Ovary (tissue), 3 donors: ENCODE results near the gene PCDH20.

ENCODE experiments used
- CTCF ChIP-seq, 3 donors: fragments of 450-650 bp in 2 of 3; fragments of 200-600 bp in 1 of 3; IDR thresholded peaks; one replicate each; pipeline versions ENCODE4 v1.5.1 to v1.8.0; 2016 to 2022; ENCODE audit warnings: antibody characterized with exemption in 3 of 3, mild to moderate bottlenecking in 1 of 3
- POLR2A ChIP-seq: fragments of 450-650 bp; IDR thresholded peaks from one replicate; pipeline ENCODE4 v1.6.1; 2017; ENCODE audit warnings: antibody characterized with exemption, mild to moderate bottlenecking, moderate library complexity
- donor health status: DM: no; HTN: no; CAD: no.

- TF ChIP-seq CTCF (IDR thresholded peaks at IDR 0.05), result no peak
- no peak for TF ChIP-seq POLR2A
Measured at GRCh38 chr13:61414686-61415057, 977 bp downstream of the PCDH20 start.
